Measurements from ENCODE around the gene RECK.
"Not testable (repeated sequence)": the region's sequence is repeated elsewhere in the genome, so short reads cannot be mapped to it uniquely, and the experiment has no call there.

RECK gene

GRCh38 chr9:36109071-36109470, 72.4 kb downstream of the RECK start:
- no peak for DNase-seq (ENCODE audit: low read depth in 3 of 3, low spot score in 1 of 3)

GRCh38 chr9:36110434-36110833, 73.7 kb downstream of the RECK start:
- DNase-seq (ENCODE audit: low read depth in 3 of 3, low spot score in 1 of 3), result no peak

GRCh38 chr9:36112516-36112915, 75.8 kb downstream of the RECK start:
- no peak for DNase-seq (ENCODE audit: low read depth in 3 of 3, low spot score in 1 of 3)

DNA sequence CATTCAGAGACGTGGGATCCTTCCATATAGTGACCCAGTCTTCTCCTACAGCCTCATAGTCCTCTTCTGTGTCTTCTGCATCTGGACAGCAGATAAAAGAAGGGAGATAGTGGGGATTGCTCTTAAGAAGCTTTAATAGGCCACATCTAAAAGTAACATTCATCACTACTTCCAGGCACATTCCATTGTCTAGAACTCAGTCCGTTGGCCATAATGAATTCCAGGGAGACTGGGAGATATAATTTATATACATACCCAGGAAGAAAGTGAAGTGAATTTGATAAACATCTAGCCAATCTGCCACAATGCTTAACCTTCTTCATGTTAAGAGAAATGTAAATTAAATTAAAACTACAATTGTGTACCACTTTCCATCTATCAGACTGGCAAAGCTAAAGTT, 77.3 kb downstream of the RECK start:
- DNase-seq (ENCODE audit: low read depth in 3 of 3, low spot score in 1 of 3), result no peak

DNA sequence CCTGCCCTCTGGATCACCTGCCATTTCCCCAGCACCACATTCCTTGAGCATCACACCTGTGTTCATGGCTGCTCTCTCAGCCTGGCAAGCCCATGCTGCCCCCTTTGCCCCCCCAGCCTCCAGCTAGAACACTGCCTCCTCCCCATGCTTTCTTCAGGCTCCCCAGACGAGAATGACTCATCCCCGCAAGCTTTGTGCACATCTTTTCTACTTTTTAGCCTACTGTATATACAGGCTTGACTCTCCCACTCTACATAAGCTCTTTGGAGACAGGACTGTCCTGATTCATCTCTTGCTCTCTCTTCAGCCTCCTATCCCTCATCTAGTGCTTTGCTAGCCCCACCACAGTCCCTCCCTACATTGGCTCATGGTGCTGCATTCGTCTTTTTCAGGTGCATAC, 79.9 kb downstream of the RECK start:
- no peak for DNase-seq (ENCODE audit: low read depth in 3 of 3, low spot score in 1 of 3)

- DNase-seq (ENCODE audit: low read depth in 3 of 3, low spot score in 1 of 3), result no peak
Measured at GRCh38 chr9:36118201-36118600, 81.5 kb downstream of the RECK start.

DNA sequence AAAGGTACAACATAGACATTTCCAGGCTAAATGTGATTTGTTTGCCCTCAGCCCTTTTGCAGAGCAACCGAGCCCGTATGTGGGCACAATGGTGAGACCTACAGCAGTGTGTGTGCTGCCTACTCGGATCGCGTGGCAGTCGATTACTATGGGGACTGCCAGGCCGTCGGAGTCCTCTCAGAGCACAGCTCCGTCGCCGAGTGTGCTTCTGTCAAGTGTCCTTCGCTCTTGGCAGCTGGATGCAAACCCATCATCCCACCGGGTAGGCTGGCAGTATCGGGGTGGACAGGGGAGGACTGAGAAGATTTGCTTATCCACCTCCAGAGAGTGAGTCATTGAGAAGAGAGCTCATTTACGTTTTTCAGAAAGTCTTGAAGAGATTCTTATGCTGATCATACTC, 82.0 kb downstream of the RECK start:
- no peak for DNase-seq (ENCODE audit: low read depth in 3 of 3, low spot score in 1 of 3)

- no peak for DNase-seq (ENCODE audit: low read depth in 3 of 3, low spot score in 1 of 3)
Measured at GRCh38 chr9:36119476-36119875, 82.8 kb downstream of the RECK start.

GRCh38 chr9:36120705-36121104, 84.0 kb downstream of the RECK start:
- no peak for DNase-seq (ENCODE audit: low read depth in 3 of 3, low spot score in 1 of 3)

- DNase-seq (ENCODE audit: low read depth in 3 of 3, low spot score in 1 of 3), result no peak
Measured at GRCh38 chr9:36121971-36122370, 85.3 kb downstream of the RECK start.

DNA sequence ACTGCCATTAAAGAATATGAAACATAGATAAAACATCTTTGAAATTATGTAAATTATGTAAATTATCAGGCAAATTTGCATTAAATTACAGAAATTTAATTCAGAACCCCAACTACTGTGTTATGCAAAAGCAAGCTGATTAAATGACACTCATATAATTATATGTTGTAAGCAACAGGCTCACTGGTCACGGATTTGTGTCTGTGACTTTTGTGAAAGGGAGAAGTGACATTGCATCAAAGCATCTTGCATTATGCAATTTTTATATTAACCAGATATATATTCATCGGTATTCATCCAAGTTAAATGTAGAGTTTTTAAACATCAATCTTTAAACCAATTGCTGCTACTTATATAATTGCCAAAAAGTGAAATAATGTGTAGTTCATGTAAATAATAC, 86.8 kb downstream of the RECK start:
- DNase-seq (ENCODE audit: low read depth in 3 of 3, low spot score in 1 of 3), result no peak

GRCh38 chr9:36125062-36125855, 88.5 kb downstream of the RECK start:
- DNase-seq (ENCODE audit: low read depth in 3 of 3, low spot score in 1 of 3), result no peak

DNA sequence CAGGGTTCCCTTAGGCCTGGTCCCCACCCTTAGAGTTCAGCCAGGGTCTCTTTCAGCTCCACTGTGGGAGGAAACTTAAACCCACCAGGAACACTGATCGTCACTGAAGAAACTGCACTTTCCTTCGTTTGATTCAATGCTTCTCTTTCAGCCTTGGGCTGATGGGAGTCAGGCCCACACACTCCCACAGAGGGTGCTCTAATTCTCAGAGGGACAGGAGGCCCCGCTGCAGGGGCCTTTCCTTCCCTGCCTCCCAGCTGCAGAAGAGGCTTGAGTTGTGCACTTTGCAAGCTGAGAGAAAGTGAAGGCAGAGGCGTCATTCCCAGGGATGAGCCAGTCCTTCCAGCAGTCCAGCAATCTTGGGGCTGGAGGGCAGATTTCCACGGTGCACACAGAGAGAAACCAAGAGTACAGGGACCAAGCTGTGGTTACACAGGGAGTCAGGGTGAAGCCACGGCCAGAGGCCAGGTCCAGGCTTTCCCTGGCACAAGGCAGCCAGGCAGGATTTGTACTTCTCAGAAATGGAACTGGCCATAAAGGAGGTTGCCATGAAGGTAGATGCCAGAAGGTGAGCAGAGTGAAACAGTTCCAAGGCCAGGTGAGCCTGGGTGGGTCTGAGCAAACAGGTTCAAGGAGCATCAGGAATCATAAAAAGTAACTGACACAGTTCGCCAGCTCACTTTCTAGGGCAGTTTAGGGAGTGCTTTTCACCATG, 89.5 kb downstream of the RECK start:
- DNase-seq (ENCODE audit: low read depth in 3 of 3, low spot score in 1 of 3), result no peak

GRCh38 chr9:36127652-36128244, 91.0 kb downstream of the RECK start:
- DNase-seq (ENCODE audit: low read depth in 3 of 3, low spot score in 1 of 3), result no peak

DNA sequence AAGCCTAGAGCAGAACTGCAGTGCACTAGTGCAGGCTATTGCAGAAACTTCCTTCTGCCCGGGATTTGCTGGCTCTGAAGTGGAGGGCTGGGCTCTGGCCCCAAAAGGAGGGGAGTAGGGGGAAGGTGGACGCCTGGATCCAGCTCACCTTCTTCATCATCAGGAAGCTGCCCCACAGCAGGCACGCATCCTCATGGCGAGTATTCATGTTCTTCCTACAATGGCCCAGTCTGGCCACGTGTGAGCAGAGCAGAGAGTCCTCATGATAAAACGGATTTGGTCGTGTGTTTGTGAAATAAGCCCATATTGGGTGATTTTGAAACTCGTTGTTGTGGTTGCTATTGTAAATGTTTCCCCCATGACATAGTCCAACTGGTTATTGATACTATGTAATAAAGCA, 91.6 kb downstream of the RECK start:
- DNase-seq (ENCODE audit: low read depth in 3 of 3, low spot score in 1 of 3), result no peak

GRCh38 chr9:36129139-36129538, 92.4 kb downstream of the RECK start:
- DNase-seq (ENCODE audit: low read depth in 3 of 3, low spot score in 1 of 3), result no peak

DNA sequence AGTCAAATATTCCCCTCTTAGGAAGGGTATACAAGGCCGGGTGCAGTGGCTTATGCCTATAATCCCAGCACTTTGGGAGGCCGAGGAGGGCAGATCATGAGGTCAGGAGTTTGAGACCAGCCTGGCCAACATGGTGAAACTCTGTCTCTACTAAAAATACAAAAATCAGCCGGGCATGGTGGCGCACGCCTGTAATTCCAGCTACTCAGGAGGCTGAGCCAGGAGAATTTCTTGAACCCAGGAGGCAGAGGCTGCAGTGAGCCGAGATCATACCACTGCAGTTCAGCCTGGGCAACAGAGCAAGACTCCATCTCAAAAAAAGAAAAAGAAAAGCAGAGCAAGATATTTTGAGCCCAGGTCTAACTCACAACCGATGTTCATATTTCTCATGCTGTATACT, 95.0 kb downstream of the RECK start:
- DNase-seq (ENCODE audit: low read depth in 3 of 3, low spot score in 1 of 3), result not testable (repeated sequence)

DNA sequence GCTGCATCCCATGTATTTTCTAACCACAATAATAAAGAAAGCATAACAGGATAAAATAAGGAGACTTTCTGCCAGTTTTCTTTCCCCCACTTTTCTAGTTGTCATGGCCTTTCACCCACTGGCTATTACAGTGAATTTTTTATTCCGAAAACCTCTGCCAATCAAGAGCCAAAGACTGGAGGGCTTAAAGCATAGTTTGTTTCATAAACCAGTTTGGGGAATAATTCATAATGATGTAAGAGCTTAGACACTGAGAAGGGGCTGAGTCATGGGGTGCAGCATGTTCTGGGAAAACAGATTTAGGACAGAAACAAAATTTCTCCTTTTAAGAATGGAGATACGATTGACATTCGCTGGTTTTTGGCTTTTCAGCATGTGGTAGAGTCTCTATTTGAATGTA, 95.4 kb downstream of the RECK start:
- no peak for DNase-seq (ENCODE audit: low read depth in 3 of 3, low spot score in 1 of 3)

- no peak for DNase-seq (ENCODE audit: low read depth in 3 of 3, low spot score in 1 of 3)
Measured at GRCh38 chr9:36134761-36135505, 98.2 kb downstream of the RECK start.

- no peak for DNase-seq (ENCODE audit: low read depth in 3 of 3, low spot score in 1 of 3)
Measured at GRCh38 chr9:36135741-36136271, 99.1 kb downstream of the RECK start.

DNA sequence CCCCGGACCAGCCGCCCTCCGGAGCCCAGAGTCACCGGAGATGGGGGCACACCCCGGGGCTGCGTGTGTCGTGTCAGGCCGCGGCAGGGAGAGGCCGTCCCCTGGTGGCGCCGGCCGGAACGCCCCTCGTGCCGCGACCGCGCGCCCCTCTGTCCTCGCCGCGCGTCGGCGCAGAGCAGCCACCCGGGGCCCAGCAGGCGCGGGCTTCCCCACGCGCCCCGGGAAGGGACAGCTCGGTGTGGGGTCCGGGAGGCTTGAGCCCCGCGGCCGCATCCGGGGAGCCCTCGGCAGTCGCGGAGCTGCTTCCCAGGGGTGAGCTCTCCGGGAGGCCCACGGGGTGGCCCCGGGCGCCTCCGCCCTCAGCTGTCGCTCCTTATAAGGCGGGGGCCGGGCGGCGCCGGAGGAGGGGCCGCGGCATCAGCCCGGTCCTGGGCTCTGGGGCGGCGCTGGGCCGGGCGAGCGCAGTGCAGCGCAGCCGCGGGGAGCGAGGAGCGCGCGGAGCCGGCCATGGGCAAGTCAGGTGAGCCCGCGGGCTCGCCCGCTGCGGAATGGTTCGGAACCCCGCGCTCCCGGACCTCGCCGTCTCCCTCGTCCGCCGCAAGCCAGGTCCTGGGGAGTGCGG, 99.7 kb downstream of the RECK start, which contains the start of gene GLIPR2:
TSS of gene GLIPR2 (plus strand) at position 462 of the 622 bp plus-strand sequence. CDS start at position 508, 46 bp downstream.
- DNase-seq (ENCODE audit: low read depth in 3 of 3, low spot score in 1 of 3), result peak; percentile 45 to 66 (median 55)

Measured in stimulated activated CD4-positive, alpha-beta T cell treated with anti-CD3 and anti-CD28 coated beads, TNF-alpha, amount 100 ng/mL, for 1 hour (primary cell).